GM21786 (cell line): ENCODE data around the gene HSPB6.
"Not testable (repeated sequence)": the region's sequence is repeated elsewhere in the genome, so short reads cannot be mapped to it uniquely, and the experiment has no call there.

Experiments
- ATAC-seq: cut with Tn5 transposase; IDR thresholded peaks from one replicate; pipeline ENCODE4 v1.9.1; 2021; ENCODE audit not compliant: unreplicated experiment

Gene HSPB6

DNA sequence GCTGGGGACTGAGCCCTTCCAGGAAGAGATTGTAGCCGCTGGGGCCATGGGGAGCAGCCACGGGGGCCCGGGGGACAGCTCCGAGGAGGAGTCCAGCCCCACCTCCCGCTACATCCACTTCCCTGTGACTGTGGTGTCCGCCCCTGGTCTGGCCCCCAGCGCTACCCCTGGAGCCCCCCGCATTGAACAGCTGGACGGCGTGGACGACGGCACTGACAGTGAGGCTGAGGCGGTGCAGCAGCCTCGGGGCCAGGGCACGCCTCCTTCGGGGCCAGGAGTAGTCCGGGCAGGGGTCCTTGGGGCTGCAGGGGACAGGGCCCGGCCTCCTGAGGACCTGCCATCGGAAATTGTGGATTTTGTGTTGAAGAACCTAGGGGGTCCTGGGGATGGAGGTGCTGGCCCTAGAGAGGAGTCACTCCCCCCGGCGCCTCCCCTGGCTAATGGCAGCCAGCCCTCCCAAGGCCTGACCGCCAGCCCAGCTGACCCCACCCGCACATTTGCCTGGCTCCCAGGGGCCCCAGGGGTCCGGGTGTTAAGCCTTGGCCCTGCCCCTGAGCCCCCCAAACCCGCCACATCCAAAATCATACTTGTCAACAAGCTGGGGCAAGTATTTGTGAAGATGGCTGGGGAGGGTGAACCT lies 24.2 kb downstream of the HSPB6 start:
- ATAC-seq = no peak

DNA sequence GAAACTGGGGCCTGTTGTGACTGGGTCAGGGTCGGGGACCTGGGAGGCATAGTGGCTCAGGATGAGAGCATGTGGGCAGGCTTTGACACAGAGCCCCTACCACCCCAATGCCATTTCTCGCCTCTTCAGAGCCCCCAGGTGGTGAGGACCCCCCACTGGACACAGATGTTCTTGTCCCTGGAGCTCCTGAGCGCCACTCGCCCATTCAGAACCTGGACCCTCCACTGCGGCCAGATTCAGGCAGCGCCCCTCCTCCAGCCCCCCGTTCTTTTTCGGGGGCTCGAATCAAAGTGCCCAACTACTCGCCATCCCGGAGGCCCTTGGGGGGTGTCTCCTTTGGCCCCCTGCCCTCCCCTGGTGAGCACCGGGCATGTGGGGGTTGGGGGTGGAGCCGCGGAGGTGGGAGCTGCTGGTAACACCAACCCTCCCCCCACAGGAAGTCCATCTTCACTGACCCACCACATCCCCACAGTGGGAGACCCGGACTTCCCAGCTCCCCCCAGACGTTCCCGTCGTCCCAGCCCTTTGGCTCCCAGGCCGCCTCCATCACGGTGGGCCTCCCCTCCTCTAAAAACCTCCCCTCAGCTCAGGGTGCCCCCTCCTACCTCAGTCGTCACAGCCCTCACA lies 24.9 kb downstream of the HSPB6 start:
- ATAC-seq = no peak

DNA sequence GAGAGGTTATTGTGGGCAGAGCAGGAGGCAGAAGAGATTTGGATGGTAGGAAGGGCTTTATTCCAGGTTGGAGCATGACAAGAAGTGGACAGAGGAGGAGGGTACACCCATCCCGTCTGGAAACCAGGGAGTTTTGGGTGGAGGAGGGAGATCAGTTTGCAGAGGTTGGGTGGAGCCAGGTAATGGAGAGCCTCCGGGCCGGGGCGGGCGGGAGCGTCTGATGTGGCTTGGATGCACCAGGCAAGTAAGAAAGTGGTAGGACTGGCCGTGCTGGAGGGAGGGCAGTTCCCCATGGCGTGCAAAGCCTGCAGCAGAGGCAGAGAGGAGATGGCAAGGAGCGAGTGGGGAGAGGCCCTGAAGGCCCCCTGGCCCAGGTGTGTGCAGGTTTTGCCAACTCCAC lies 25.5 kb downstream of the HSPB6 start:
- no peak for ATAC-seq

DNA sequence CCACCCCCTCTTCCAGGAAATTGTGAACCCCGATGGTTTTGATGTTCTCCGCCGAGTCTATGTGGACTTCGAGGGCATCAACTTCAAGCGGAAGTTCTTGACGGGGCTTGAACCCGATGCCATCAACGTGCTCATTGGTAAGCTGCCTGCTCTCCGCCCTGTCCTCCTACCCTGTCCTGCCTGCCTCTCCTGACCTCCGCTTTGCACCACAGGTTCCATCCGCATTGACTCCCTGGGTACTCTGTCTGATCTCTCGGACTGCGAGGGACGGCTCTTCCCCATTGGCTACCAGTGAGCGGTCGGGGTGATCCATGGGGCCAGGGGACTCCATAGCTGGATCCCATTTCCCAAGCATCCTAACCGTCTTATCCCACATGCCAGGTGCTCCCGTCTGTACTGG lies 26.5 kb downstream of the HSPB6 start:
- ATAC-seq = no peak

DNA sequence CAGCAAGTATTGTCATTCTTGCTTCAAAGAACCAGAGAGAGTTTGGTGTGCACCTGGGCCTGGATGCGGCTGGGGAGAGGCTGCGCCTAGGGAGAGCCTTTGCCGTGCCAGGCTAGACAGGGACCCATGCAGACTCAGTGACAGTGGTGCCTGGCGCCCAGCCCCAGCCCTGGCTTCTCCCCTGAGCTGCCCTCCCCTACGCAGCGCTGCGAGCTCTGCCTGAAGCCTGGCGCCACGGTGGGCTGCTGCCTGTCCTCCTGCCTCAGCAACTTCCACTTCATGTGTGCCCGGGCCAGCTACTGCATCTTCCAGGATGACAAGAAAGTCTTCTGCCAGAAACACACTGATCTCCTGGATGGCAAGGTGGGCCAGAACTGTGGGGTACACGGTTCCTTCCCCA lies 27.1 kb downstream of the HSPB6 start:
- ATAC-seq = no peak

DNA sequence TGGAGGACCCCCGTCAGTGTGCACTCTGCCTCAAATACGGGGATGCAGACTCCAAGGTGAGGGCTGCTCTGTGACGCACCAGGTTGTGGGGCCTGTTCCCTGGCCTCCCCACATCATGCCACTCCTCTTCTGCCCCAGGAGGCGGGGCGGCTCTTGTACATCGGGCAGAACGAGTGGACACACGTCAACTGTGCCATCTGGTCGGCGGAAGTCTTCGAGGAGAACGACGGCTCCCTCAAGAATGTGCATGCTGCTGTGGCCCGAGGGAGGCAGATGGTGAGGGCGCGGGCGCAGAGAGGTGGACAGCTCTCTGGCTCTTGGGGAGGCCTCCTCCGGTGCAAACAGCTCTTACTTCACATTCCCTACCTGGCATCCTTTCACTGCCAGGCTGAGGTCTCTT lies 27.8 kb downstream of the HSPB6 start:
- ATAC-seq = no peak

DNA sequence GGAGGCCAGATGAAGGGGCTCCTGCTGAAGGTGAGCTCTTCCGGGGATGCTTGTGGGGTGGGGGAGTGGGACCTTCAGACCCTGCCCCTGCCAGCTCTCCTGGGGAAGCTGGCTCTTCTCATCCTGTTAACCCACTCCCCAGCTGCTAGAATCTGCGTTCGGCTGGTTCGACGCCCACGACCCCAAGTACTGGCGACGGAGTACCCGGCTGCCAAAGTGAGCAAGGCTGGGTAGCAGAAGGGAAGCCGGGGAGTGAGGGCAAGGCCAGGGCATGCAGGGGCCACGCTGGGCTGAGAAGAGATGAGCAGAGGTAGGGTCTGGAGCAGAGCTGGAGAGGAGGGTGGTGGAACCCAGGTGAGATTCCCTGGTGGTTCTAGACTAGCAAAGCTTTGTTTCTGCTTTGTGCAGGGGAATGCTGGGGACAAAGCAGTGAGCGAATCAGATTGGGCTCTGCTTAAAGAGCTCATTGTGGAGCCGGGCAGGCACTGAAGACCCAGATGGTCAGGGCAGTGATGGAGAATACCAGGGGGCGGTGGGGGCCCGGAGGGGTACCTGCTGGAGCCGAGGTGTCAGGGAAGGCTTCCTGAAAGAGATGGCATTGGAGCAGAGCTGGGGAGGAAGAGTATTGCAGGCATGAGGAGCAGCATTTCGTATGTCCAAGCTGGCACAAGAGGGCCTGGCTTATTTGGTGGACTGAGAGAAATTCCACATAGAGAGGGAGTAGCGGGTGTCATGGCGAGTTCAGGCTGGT lies 28.7 kb downstream of the HSPB6 start:
- no peak for ATAC-seq

DNA sequence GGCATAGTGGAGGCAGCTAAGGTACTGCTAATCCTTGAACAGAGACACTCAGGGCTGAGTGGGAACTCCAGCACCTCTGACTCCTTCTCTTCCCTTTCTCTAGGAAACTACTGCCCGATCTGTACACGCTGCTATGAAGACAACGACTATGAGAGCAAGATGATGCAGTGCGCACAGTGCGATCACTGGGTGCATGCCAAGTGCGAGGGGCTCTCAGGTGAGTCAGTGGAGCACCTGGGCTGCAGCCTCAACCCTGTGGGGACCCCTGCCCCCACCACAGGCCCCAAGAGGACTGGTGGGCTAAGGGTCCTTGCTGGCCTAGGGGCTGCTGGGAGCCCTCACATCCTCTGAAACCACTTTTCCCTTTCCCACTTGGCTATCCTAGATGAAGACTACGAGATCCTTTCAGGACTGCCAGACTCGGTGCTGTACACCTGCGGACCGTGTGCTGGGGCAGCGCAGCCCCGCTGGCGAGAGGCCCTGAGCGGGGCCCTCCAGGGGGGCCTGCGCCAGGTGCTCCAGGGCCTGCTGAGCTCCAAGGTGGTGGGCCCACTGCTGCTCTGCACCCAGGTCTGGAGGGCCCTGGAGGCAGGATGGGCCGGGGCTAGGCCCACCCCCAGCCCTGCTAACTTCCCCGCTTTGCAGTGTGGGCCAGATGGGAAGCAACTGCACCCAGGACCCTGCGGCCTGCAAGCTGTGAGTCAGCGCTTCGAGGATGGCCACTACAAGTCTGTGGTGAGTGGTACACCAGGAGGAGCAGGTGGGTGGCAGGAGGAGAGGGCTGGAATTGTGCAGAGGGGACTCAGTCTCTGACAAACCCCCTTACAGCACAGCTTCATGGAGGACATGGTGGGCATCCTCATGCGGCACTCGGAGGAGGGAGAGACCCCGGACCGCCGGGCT lies 29.5 kb downstream of the HSPB6 start:
- ATAC-seq = no peak

DNA sequence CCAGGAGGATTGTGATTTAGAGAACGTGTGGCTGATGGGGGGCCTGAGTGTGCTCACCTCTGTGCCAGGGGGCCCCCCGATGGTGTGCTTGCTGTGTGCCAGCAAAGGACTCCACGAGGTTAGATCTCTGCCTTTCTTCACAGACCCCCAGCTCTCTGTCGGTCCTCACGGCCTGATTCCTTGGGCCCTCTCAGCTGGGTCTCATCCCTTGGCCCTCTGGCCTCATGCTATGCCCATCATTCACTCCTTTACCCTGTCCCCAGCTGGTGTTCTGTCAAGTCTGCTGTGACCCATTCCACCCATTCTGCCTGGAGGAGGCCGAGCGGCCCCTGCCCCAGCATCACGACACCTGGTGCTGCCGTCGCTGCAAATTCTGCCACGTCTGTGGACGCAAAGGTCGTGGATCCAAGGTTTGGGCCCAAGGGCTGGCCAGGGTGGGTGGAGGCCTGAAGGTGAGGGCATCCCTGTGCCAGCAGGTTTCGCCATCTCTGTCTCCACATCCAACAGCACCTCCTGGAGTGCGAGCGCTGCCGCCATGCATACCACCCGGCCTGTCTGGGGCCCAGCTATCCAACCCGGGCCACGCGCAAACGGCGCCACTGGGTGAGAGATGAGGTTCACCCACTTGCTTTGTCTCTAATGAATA lies 31.5 kb downstream of the HSPB6 start:
- no peak for ATAC-seq

DNA sequence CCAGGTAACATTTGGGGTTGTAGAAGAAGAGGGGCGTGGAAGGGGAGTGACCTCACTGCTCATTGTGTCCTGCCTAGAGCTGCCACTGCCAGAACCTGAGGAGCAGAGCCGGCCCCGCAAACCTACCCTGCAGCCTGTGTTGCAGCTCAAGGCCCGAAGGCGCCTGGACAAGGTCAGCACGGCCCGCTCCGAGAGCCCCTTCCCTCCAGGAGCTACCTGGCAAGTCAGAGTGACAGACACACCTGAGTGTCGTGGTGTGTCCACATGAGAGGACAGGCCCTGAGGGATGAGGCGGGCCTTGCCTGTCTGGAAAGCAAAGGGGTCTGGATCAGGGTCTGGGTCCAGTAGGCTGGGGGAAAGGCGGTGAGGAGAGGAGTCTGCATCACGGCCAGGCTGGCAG lies 32.3 kb downstream of the HSPB6 start:
- no peak for ATAC-seq

DNA sequence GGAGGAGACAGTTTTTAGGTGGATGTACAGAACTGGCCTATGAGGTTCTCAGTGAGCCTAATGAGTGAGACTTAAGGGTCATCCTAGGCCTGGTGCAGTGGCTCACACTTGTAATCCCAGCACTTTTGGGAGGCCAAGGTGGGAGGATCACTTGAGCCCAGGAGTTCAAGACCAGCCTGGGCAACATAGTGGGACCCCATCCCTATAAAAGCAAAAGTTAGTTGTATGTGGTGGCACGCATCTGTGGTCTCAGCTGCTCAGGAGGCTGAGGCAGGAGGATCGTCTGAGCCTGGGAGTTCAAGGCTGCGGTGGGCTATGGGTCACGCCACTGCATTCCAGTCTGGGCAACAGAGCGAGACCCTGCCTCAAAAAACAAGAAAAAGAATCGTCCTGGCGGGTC lies 32.7 kb downstream of the HSPB6 start:
- not testable (repeated sequence) for ATAC-seq

DNA sequence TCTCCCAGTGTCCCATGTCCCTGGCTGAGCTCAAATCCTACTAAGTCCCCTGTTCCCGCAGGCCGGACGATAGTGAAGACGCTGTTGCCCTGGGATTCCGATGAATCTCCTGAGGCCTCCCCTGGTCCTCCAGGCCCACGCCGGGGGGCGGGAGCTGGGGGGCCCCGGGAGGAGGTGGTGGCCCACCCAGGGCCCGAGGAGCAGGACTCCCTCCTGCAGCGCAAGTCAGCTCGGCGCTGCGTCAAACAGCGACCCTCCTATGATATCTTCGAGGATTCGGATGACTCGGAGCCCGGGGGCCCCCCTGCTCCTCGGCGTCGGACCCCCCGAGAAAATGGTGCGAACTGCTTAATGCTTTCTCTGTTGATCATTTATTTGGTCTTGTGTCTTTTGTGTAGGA lies 33.2 kb downstream of the HSPB6 start:
- no peak for ATAC-seq

DNA sequence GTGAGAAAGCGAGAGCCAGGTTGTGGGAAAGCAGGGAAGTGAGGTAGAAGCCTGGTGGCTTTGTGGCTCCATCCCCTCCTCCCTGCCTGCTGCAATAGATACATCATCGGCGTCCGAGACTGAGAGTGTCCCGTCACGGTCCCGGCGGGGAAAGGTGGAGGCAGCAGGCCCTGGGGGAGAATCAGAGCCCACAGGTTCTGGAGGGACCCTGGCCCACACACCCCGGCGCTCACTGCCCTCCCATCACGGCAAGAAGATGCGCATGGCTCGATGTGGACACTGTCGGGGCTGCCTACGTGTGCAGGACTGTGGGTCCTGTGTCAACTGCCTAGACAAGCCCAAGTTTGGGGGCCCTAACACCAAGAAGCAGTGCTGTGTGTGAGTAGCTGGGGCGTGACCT lies 33.9 kb downstream of the HSPB6 start:
- ATAC-seq = no peak

DNA sequence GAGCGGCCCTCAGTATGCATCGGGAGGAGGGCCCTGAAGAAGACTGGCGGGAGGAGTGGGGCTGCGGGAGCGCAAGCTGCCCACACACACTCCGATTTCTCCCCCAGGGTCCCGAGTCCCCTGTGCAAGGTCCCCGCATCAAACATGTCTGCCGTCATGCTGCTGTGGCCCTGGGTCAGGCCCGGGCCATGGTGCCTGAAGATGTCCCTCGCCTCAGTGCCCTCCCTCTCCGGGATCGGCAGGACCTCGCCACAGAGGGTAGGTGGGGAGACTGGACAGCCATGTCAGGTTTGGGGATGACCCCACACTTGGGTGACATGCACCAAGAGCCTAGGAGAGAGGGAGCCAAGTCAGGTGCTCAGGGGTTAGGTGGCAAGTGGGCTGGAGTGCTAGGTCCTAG lies 34.4 kb downstream of the HSPB6 start:
- no peak for ATAC-seq

DNA sequence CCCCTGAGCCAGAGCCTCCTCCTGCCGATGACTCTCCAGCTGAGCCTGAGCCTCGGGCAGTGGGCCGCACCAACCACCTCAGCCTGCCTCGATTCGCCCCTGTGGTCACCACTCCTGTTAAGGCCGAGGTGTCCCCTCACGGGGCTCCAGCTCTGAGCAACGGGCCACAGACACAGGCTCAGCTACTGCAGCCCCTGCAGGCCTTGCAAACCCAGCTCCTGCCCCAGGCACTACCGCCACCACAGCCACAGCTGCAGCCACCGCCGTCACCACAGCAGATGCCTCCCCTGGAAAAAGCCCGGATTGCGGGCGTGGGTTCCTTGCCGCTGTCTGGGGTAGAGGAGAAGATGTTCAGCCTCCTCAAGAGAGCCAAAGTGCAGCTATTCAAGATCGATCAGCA lies 35.5 kb downstream of the HSPB6 start:
- no peak for ATAC-seq

DNA sequence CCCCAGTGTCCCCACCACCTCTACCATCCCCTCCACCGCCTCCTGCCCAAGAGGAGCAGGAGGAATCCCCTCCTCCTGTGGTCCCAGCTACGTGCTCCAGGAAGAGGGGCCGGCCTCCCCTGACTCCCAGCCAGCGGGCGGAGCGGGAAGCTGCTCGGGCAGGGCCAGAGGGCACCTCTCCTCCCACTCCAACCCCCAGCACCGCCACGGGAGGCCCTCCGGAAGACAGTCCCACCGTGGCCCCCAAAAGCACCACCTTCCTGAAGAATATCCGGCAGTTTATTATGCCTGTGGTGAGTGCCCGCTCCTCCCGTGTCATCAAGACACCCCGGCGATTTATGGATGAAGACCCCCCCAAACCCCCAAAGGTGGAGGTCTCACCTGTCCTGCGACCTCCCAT lies 36.2 kb downstream of the HSPB6 start:
- ATAC-seq = no peak

DNA sequence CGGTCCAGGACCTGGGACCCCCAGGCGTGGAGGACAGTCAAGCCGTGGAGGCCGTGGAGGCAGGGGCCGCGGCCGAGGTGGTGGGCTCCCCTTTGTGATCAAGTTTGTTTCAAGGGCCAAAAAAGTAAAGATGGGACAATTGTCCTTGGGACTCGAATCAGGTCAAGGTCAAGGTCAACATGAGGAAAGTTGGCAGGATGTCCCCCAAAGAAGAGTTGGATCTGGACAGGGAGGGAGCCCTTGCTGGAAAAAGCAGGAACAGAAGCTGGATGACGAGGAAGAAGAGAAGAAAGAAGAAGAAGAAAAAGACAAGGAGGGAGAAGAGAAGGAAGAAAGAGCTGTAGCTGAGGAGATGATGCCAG lies 36.7 kb downstream of the HSPB6 start:
- ATAC-seq = no peak

DNA sequence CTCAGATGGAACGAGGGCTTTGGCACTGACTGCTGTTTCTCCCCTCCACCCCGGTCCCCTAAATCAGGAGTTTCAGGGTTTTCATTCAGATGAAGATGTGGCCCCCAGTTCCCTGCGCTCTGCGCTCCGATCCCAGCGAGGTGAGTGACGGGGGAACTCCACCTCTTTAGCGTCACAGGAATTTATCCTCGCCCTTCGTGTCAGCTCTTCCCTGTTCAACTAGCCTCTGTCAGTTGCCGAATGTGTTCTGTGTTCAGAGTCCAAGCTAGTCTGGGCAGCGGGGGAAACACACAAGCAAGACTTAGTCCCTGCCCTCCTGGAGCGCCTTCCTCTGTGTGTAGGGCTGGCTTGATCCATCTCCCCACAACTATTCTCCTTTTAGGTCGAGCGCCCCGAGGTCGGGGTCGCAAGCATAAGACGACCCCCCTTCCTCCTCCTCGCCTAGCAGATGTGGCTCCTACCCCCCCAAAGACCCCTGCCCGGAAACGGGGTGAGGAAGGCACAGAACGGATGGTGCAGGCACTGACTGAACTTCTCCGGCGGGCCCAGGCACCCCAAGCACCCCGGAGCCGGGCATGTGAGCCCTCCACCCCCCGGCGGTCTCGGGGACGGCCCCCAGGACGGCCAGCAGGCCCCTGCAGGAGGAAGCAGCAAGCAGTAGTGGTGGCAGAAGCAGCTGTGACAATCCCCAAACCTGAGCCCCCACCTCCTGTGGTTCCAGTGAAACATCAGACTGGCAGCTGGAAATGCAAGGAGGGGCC lies 37.2 kb downstream of the HSPB6 start:
- no peak for ATAC-seq

DNA sequence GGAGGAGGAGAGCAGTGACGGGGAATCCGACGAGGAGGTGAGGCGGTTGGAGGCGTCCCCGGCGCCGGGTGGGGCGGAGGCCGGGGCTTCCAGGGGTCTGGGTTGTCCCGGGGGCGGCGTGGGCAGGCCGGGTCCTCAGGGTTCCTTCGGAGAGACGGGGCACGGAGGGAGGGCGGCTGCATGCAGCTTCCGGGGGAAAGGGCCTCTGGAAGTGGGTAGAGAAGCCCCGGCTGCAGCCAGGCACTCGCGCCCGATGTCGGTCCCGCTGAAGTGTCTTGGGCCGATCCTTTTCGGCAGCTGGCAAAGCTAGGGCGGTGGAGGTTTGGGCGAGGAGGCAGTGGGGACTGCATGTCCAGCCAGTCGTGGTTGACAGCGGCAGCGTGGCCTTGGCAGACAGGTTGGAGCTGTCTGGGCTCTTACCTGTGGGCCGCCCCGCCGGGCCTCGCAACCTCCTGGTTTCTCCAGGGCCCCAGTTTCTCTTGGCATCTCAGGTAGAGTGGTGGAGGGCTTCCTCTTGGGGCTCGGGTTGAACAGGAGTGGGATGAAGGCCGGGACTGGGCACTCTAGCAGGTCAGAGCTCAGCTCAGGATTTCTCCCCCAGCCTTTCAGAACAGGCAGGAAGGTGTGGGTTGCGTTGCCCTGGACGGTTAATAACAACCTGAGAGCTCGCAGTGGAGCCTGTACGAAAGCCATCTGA lies 38.3 kb downstream of the HSPB6 start:
- no peak for ATAC-seq
